GM12874 (cell line): ENCODE results near the gene BACE1.

Experiments used
- TF ChIP-seq, protein P1 (sequence below): IDR thresholded peaks from 2 replicates; pipeline ENCODE4 v1.5.1; 2011; ENCODE audit warnings: low read depth, mild to moderate bottlenecking, control low read depth, low read length, moderate library complexity; ENCODE audit not compliant: insufficient read depth

BACE1 gene

DNA sequence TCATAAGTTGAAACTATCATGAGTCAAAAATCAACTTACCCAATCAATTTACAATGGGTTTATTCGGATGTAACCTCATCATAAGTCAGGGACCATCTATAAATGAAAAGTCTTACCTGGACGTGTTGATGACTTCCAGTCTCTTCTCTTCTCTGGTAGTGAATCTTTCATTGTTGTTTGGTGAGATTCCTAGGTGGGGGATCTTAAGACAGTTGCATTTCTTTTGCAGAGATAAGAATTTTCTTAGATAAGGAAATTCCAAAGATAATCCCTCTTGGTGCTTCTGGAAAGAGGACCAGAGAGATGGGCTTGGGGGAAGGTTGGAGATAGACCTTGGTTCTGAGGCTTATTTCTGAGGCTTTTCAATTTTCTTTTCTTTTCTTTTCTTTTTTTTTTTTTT, 46.2 kb downstream of the BACE1 start:
- TF ChIP-seq, protein P1, sequence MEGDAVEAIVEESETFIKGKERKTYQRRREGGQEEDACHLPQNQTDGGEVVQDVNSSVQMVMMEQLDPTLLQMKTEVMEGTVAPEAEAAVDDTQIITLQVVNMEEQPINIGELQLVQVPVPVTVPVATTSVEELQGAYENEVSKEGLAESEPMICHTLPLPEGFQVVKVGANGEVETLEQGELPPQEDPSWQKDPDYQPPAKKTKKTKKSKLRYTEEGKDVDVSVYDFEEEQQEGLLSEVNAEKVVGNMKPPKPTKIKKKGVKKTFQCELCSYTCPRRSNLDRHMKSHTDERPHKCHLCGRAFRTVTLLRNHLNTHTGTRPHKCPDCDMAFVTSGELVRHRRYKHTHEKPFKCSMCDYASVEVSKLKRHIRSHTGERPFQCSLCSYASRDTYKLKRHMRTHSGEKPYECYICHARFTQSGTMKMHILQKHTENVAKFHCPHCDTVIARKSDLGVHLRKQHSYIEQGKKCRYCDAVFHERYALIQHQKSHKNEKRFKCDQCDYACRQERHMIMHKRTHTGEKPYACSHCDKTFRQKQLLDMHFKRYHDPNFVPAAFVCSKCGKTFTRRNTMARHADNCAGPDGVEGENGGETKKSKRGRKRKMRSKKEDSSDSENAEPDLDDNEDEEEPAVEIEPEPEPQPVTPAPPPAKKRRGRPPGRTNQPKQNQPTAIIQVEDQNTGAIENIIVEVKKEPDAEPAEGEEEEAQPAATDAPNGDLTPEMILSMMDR = no peak

DNA sequence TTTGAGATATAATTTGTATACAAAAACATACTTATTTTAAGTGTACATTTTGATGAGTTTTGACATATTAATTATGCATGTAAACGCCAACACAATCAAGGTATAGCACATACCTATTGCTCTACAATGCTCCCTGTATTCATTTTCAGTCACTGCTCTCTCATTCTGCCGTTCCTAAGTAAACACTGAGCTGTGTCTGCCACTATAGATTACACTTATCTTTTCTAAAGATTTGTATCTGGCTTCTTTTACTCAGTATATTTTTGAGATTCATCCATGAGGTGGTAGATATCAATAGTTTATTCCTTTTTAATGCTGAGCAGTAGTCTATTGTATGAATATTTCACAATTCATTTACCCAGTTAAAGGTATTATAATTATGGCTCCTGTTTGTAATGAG, 50.3 kb downstream of the BACE1 start:
- TF ChIP-seq, protein P1 = no peak

DNA sequence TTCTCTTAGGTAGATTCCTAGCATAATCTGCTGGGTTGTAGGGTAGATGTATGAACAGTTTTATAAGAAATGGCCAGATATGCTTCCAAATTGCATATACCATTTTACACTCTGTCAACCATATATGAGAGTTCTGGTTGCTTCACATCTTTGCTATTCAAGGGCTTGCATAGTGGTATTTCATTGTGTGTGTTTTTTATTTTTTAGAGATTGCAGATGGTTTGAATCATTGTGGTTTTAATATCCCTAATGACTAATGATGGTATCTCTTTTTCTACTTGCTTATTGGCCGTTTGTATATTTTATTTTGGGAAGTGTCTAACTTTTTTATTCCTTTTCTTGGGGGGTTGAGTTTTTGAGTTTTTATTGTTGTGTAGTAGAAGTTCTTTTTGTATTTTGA, 56.6 kb downstream of the BACE1 start:
- TF ChIP-seq, protein P1 = no peak

DNA sequence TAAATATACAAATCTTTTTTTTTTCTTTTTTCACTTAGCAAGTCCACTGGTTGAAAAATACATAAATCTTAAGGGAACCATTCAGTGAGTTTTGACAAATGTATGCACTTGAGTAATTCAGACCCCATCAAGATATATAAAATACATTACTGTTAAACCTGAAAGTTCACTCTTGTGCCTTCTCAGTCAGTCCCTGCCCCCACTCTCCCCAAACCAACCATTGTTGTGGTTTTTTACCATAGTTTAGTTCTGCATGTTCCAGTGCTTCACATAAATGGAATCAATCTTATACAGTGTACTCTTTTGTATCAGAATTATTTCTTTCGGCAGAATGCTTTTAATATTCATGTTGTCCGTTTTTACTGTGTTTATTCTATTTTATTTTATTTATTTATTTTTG, 57.5 kb downstream of the BACE1 start:
- TF ChIP-seq, protein P1 = no peak

DNA sequence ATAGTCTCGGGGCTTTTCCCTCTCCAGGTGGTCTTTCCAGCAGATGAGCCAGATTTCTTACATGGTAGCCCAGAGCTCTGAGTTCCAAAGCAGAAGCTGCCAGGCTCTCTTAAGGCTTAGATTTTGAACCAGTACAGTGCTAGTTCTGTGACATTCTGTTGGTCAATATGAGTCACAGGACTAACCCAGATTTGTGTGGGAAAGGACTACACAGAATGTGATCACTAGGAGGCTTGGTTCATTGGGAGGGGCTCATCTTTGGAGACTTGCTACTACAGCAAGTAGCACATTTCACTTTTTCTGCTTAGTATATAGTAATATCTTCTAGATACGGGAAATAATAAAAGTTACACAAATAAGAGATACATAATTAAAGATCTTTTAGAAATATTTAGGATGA, 59.5 kb downstream of the BACE1 start:
- TF ChIP-seq, protein P1 = no peak

DNA sequence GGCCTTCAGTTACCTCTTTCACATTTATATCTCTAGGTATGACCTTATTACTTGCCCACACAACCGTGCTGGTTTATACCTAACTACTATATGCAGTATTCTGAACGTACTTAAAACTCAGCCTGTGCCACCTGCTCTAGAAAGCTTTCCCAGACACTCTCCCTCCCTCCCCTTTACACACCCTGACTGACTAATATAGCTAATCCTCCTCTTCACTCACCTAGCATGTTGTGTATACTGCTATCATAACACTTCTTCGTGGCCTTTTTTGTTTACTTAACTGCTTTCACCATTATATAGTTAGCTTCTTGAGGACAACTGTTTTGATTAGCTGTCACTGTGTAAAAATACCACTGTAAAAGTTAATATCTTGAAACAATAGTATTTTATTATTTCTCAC, 60.1 kb downstream of the BACE1 start:
- TF ChIP-seq, protein P1 = no peak

DNA sequence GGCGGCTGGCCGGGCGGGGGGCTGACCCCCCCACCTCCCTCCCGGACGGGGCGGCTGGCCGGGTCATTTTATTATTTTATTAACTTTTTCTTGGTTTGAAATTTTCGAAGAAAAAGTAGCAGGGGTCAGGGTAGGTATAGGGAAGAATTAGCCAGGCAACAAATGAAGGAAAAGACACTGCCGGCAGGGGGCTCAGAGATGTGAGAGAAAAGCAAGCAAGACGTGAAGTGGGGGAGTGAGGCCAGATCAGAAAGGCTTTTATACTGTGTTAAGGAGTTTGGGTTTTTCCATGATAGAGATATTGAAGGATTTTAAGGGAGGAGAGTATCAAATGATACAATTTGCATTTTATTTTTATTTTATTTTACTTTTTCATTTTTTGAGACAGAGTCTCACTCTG, 64.5 kb downstream of the BACE1 start:
- TF ChIP-seq, protein P1 = no peak

DNA sequence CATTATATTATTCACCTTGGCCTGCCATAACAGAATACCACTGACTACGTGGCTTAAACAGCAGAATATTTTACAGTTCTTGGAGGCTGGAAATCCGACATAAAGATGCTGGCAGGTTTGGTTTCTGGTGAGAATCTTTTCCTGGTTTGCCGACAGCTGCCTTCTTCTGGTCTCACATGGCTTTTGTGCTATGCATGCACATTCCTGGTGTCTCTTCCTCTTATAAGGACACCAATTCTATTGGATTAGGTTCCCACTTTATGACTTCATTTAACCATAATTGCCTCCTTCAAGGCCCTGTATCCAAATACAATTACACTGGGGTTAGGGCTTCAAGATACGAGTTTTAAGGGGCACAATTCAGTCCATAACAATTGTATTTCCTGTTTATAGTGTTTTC, 66.5 kb downstream of the BACE1 start:
- TF ChIP-seq, protein P1 = no peak
